ENCODE results near the gene KLHL5. TPM values are rescaled to one million over a fixed set of nuclear protein-coding genes. Genes with fewer than 3 reads are reported as not detected.
"Not testable (repeated sequence)": the region's sequence is repeated elsewhere in the genome, so short reads cannot be mapped to it uniquely, and the experiment has no call there.

The KLHL5 gene
- total RNA-seq, 1 donor from 2014 or later, result 0.75 TPM

- no peak overlapping the region for H3K4me3 ChIP-seq
- H3K27me3 ChIP-seq, result no peaks in the 10 kb centered on the region
- H3K27ac ChIP-seq, result no peak overlapping the region
- intact Hi-C loops (cut with DNase I), result no loop called here
- no peaks in the 10 kb centered on the region for H3K9me3 ChIP-seq
- no peak for TF ChIP-seq CTCF (IDR thresholded peaks at IDR 0.05)
- DNase-seq (ENCODE audit: low spot score in 2 of 2), result no peak
- no peaks in the 10 kb centered on the region for H3K4me1 ChIP-seq
- H3K36me3 ChIP-seq, result no peaks in the 10 kb centered on the region
Measured at GRCh38 chr4:39125600-39125985, 63.6 kb downstream of the KLHL5 start.

- DNase-seq (ENCODE audit: low spot score in 2 of 2), result no peak
- no peaks in the 10 kb centered on the region for H3K4me1 ChIP-seq
- no peak overlapping the region for H3K4me3 ChIP-seq
- H3K27ac ChIP-seq, result no peak overlapping the region
- TF ChIP-seq CTCF (IDR thresholded peaks at IDR 0.05), result no peak
- intact Hi-C loops (cut with DNase I), result no loop called here
- no peaks in the 10 kb centered on the region for H3K27me3 ChIP-seq
- H3K36me3 ChIP-seq, result no peaks in the 10 kb centered on the region
- H3K9me3 ChIP-seq, result no peaks in the 10 kb centered on the region
Measured at GRCh38 chr4:39126256-39127095, 64.4 kb downstream of the KLHL5 start.

GRCh38 chr4:39133623-39134022, 71.6 kb downstream of the KLHL5 start:
- no peaks in the 10 kb centered on the region for H3K9me3 ChIP-seq
- no peak for TF ChIP-seq CTCF (IDR thresholded peaks at IDR 0.05)
- DNase-seq (ENCODE audit: low spot score in 2 of 2), result no peak
- H3K4me1 ChIP-seq, result no peaks in the 10 kb centered on the region
- no peaks in the 10 kb centered on the region for H3K36me3 ChIP-seq
- H3K27me3 ChIP-seq, result no peaks in the 10 kb centered on the region
- intact Hi-C loops (cut with DNase I), result loop anchor here (10.0 kb wide), 1 partner anchor 209 kb away; no protein-coding TSS in a partner anchor
- no peak overlapping the region for H3K4me3 ChIP-seq
- no peak overlapping the region for H3K27ac ChIP-seq

- Histone ChIP-seq H3K9me3 (no peaks in the 10 kb centered on the region), H3K4me1 (no peaks in the 10 kb centered on the region), H3K27ac (no peak overlapping the region), H3K4me3 (no peak overlapping the region), H3K36me3 (no peaks in the 10 kb centered on the region), H3K27me3 (no peaks in the 10 kb centered on the region)
- TF ChIP-seq CTCF (IDR thresholded peaks at IDR 0.05), result no peak
- no peak for DNase-seq (ENCODE audit: low spot score in 2 of 2)
- intact Hi-C loops (cut with DNase I), result loop anchor here (5.0 to 10.0 kb wide), 2 partner anchors 210 to 377 kb away; no protein-coding TSS in a partner anchor
Measured at GRCh38 chr4:39134683-39135306, 72.8 kb downstream of the KLHL5 start.

GRCh38 chr4:39138227-39138626, 76.2 kb downstream of the KLHL5 start:
- H3K27me3 ChIP-seq; H3K27ac ChIP-seq; H3K9me3 ChIP-seq; DNase-seq (ENCODE audit: low spot score in 2 of 2); H3K36me3 ChIP-seq; H3K4me1 ChIP-seq; H3K4me3 ChIP-seq: not testable (repeated sequence)
- intact Hi-C loops (cut with DNase I), result loop anchor here (5.0 to 10.0 kb wide), 2 partner anchors 213 to 381 kb away; no protein-coding TSS in a partner anchor

GRCh38 chr4:39146211-39146610, 84.2 kb downstream of the KLHL5 start:
- DNase-seq (ENCODE audit: low spot score in 2 of 2), result no peak
- no peak for TF ChIP-seq CTCF (IDR thresholded peaks at IDR 0.05)
- H3K9me3 ChIP-seq, result no peaks in the 10 kb centered on the region
- H3K36me3 ChIP-seq, result no peaks in the 10 kb centered on the region
- no peak overlapping the region for H3K27ac ChIP-seq
- no peak overlapping the region for H3K4me3 ChIP-seq
- intact Hi-C loops (cut with DNase I), result no loop called here
- no peaks in the 10 kb centered on the region for H3K27me3 ChIP-seq
- no peaks in the 10 kb centered on the region for H3K4me1 ChIP-seq
